ENCODE measurements around the gene ZNF235.

DNA sequence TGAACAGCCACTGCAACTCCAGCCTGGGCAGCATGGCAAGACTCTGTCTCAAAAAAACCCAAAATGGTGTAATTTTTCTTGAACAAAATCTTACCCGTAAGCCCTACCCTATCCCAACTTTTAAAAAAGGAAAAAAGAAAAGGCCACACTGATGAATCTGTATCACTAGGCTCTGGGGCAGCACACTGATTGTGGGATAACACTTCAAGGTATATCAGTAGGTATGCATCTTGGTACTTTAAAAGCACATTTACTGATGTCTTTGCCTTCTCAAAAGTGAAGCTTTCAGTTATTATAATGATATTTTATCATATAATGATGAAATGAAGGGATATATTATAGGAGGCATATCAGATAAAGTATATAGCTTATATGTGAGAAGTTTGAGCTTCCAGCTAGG lies 27.3 kb upstream of the ZNF235 start:
- TF ChIP-seq, protein P1, sequence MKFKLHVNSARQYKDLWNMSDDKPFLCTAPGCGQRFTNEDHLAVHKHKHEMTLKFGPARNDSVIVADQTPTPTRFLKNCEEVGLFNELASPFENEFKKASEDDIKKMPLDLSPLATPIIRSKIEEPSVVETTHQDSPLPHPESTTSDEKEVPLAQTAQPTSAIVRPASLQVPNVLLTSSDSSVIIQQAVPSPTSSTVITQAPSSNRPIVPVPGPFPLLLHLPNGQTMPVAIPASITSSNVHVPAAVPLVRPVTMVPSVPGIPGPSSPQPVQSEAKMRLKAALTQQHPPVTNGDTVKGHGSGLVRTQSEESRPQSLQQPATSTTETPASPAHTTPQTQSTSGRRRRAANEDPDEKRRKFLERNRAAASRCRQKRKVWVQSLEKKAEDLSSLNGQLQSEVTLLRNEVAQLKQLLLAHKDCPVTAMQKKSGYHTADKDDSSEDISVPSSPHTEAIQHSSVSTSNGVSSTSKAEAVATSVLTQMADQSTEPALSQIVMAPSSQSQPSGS (IDR thresholded peaks at IDR 0.05; ENCODE audit: low read length), result no peak
- TF ChIP-seq, protein P2, sequence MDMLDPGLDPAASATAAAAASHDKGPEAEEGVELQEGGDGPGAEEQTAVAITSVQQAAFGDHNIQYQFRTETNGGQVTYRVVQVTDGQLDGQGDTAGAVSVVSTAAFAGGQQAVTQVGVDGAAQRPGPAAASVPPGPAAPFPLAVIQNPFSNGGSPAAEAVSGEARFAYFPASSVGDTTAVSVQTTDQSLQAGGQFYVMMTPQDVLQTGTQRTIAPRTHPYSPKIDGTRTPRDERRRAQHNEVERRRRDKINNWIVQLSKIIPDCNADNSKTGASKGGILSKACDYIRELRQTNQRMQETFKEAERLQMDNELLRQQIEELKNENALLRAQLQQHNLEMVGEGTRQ (IDR thresholded peaks at IDR 0.05; ENCODE audit: low read length), result no peak
- no peak for TF ChIP-seq NRF1 (IDR thresholded peaks at IDR 0.05; ENCODE audit: low read depth, low read length)
- no peak for TF ChIP-seq EP300 (IDR thresholded peaks at IDR 0.05; ENCODE audit: borderline replicate concordance in 1 of 2, low read depth in 2 of 2, low read length in 2 of 2)
